Stimulated activated CD8-positive, alpha-beta memory T cell treated with anti-CD3 and anti-CD28 coated beads, Interleukin-4, amount 100 ng/mL, for 24 hours (primary cell): ENCODE data around the gene CBFB.

Experiments
- DNase-seq: peaks from one replicate; pipeline ENCODE4 v3.0.0-alpha.2; 2020; ENCODE audit warnings: low read depth

Gene CBFB

GRCh38 chr16:67016681-67017420 is 12.1 kb upstream of the CBFB start:
- no peak for DNase-seq

- DNase-seq, result no peak
Measured at GRCh38 chr16:67017421-67017750, 11.6 kb upstream of the CBFB start.

DNA sequence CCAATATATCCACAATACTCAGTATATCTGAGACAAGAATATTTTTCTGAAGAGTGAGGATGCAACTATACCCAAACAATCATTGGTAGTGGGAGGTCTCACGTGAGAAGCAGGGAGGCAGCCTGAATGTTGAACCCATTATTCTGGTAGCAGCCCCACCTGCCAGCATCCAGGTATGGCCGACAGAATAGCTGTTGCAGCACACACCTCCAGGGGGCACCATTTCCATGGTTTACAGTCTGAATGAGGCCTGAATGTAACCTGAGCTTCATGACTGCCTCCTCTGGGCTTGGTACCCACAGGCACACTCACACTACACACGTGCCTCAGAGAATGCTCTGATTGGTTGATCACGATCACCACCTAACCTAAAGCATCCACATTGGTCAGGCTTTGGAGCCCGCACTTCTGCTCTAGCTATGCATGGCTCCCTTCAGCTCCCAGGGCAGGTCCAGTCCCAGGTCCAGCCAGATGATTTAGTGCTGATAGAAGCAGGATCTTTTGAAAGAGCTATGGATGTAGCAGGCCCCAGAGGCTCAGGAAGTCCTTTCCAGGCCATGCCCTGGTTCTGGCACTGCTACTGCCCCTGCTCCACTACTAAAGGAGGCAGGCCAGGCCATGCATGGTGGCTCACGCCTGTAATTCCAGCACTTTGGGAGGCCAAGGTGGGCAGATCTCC is 11.0 kb upstream of the CBFB start:
- DNase-seq, result peak; percentile 80

GRCh38 chr16:67019171-67019570 is 9.8 kb upstream of the CBFB start:
- no peak for DNase-seq

GRCh38 chr16:67021321-67021720 is 7.6 kb upstream of the CBFB start:
- no peak for DNase-seq

DNA sequence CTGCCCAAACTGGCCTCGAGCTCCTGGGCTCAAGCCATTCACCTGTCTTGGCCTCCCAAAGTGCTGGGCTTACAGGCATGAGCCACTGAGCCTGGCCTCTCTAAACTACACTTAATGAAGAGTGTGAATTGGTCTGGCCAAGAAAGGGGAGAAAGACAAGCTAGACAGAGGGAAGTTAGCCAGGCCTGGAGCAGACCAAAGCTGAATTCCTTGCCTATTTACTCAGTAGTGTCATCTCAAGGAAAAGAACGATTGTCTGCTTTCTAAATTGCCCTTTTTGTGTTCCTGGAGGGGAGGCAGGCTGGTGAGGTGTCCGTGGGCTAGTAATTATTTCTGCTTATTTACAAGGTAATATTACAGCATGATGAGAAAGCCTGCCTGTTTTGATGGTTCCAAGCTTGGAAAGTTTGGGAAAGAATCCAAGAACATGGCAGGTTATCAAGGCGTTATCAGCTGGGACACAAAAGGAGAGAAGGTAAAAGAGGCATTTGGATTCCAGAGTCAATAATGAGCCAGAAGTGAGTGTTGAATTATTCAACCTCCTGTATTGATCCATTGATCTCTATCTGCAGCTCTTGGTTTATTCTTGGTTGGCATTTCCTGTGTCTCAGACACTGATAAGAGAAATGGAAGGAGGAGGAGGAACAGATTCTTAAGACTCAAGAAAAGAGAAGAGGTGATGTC is 6.3 kb upstream of the CBFB start:
- DNase-seq, result no peak

- no peak for DNase-seq
Measured at GRCh38 chr16:67023689-67024088, 5.3 kb upstream of the CBFB start.

DNA sequence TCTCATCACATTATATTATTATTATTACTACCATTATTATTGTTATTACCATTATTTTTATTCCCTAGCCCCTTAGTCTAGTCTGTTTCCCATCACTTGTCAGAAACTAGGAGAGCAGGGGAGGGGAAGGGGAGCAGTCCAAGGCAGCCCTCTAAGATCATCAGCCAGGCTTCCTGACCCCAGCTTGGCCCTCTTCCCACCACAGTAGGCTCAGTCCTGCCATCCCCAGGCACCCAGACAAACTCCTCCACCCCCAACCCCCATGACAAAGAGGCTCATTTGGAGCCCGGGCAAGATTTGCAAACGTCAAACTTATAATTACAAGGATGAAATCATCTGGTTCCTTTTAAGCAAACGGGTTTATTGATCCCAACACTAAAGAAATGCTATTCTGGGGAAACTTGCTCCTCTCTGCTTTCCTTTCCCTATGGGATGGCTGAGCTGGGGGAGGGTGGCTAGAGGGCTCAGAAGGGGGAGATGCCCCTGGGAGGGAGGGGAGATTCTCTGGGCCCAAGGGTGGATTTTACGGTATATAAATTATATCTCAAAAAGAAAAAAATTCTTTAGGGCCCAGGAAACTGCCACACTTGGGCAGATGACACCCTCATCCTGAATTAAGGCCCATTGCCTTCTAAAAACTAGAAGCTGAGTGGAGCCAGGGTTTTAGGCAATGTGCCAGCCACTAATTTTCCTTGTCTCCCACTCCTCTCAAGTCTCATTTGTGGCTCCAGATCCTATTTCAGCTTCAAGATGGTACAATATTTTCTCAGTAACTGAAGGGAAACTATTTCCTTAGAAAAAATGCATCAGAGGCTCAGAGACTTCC is 4.4 kb upstream of the CBFB start:
- DNase-seq, result no peak

GRCh38 chr16:67025210-67025550 is 3.8 kb upstream of the CBFB start:
- no peak for DNase-seq

- DNase-seq, result no peak
Measured at GRCh38 chr16:67026570-67026969, 2.4 kb upstream of the CBFB start.

DNA sequence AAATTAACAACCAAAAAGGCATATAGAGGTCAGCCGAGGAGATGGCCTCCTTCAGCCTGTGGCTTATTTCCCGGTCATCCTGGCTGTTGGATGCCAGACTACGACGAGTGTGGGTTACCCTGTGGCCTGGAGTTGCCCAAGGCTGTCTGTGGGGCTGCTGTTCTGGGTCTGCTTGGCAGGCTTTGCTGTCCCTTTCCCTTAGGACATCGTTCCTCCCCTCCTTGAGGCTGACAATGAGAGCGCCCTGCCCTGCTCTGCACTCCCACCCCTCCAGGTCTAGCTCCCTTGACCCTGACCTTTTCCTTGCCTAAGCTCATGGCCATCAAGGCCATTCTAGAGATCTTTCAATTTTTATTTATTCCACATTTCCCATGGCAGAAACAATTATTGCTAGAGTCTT is 1.9 kb upstream of the CBFB start:
- DNase-seq, result no peak

DNA sequence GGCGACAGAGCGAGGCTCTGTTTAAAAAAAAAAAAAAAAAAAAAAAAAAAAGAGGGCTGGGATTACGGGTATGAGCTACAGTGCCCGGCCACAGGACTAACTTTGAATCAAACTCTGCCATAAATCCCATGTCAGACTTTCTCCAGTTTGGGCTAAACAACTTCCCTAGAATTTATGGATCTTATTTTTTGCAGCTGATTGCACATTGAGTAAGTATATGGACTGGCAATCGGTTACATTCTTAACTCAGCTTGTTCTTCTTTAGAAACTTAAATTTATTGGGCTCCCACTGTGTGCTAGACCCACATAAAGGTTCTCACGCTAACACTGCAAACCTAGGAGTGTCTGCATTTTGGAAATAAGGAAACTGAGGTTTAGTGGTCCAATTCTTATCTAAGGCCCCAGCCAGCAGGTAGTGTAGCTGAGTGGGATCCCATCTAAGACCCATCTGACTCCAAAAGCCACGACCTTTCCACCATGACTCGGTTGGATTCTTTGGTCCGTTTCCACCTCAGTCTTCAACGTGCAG is 718 bp upstream of the CBFB start:
- DNase-seq, result no peak

DNA sequence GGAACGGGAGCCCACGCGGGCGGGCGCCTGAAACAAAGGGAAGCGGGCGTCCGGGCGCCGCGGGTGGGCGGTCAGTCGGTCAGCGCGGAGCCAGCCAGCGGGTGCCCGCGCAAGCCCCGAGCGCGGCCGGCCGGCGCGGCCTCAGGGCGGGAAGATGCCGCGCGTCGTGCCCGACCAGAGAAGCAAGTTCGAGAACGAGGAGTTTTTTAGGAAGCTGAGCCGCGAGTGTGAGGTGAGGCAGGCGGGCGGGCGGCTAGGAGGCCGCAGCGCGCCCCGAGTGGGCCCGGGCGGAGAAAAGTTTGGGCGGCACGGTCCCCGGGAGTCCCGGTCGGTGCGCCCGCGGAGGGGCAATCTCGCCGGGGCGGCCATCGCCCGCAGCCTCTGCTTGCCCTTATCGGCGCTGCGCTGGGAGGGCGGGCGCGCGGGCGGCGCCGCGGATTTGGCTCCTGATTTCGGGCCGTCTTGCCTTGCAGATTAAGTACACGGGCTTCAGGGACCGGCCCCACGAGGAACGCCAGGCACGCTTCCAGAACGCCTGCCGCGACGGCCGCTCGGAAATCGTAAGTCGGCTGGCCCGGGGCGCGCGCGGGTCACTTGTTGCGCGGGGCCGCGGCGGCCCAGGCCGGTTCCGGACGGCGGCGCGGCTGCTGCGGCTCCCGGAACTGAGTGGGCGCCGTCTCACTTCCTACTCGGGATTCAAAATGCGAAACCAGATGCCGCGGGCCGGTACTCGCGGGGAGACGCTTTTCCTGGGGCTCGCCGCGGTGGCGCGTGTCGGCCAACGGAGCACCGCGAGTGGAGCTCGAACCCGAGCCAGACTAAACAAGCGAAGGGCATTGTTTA is 526 bp downstream of the CBFB start:
- DNase-seq, result peak; percentile 43

- no peak for DNase-seq
Measured at GRCh38 chr16:67030221-67030962, 1.4 kb downstream of the CBFB start.

DNA sequence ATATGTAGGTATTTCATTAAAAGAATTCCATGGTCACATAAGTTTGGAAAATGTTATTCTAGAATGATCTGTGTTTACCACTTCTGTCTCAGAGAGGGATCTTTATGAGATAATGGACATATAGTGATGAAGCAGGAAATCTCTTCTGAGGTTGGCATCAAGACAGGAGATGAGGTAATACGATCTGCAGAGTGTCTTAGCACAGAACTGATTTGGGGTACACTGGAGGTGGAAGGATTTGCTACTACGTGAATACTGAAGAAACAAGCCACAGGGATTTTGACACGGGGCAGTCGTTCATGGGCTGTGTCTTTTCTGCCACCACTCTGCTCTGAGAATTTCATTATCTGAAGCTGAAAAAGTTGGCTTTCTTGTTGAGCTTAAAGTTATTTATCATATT is 5.5 kb downstream of the CBFB start:
- DNase-seq, result no peak

GRCh38 chr16:67035364-67035763 is 6.4 kb downstream of the CBFB start:
- no peak for DNase-seq

DNA sequence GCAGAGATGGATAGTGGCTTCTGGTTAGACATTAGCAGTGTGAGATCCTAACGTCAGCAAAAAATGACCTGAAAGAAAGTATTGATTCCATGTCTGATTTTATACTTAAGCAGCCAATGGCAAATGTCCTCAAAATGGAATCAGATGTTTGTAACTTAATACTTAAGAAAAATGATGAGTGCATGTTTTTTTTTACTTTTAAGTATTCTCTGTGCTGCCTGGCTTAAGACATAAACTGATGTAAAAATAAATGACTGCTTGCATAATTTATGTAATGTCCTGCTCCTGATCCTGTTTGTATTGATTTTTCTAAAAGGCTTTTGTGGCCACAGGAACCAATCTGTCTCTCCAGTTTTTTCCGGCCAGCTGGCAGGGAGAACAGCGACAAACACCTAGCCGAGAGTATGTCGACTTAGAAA is 7.4 kb downstream of the CBFB start:
- no peak for DNase-seq

DNA sequence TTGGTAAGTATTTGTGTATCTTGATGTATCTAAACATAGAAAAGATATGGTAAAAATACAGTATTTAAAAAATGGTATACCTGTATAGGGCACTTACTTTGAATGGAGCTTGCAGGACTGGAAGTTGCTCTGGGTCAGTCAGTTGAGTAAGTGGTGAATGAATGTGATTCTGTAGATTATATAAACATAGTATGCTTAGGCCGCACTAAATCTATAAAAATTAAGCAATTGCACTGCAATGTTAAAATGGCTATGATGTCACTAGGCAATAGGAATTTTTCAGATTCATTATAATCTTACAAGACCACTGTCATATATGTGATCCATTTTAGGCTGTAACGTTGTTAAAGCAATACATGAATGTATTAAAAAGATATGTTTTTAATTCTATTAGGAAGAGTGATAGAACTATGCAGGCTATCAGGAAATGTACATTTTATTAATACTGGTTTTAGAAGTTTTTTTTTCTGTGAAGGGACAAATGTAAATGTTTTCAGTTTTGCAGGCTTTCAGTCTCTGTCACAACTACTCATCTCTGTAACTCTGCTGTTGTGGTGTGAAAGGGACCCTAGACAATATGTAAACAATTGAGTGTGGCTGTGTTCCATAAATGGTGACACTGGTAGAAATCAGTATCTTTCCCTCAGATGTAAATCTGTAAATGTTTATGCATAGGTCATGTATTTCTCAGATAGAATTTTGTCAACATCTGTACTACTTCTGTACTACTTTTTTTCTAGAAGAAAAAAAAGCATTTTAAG is 10.5 kb downstream of the CBFB start:
- DNase-seq, result no peak

DNA sequence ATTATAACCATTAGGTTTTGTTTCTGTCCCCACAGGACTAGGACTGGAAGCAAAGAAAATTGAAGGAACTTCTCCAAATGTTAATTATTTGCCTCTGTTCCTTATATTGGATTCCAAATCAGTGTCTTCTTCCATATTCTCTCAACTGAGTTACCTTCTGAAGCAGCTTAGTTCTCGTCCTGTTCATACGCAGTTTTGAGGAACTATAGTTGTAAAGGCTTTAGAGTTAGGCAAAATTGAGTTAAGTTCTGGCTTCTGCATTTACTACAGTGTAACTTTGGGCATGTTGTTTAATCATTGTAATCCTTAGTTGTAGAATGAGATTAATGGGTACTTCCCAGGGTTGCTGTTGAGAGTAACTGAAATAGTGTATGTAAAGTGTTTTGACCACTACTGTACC is 11.2 kb downstream of the CBFB start:
- no peak for DNase-seq

- DNase-seq, result no peak
Measured at GRCh38 chr16:67040906-67041305, 12.0 kb downstream of the CBFB start.
